NCI-H1105 (cell line): ENCODE measurements around the gene SLC26A3.

Experiments
- DNase-seq: peaks from one replicate; lab custom pipeline; 2025; lab: John Stamatoyannopoulos, UW

Gene SLC26A3

DNA sequence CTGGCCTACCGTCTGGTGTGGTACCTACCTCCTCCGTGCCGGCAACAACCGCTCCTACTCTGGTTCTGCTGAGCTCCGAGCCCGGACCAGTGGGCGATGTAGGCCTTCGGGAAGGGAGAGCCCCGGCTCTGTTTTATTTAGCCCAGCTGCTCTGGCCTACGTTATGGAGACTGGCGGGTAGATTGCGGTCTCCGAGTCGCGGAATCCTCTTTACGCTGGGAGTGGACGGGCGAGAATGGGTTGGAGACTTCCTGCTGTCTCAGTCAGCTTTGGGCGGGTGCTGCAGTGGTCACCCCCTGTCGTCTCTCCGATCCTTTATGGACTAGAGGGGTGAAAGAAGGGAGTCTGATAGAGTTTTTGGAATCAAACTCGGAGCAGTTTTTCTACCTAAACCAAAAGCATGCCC lies 58.7 kb downstream of the SLC26A3 start:
- DNase-seq, result no peak

DNA sequence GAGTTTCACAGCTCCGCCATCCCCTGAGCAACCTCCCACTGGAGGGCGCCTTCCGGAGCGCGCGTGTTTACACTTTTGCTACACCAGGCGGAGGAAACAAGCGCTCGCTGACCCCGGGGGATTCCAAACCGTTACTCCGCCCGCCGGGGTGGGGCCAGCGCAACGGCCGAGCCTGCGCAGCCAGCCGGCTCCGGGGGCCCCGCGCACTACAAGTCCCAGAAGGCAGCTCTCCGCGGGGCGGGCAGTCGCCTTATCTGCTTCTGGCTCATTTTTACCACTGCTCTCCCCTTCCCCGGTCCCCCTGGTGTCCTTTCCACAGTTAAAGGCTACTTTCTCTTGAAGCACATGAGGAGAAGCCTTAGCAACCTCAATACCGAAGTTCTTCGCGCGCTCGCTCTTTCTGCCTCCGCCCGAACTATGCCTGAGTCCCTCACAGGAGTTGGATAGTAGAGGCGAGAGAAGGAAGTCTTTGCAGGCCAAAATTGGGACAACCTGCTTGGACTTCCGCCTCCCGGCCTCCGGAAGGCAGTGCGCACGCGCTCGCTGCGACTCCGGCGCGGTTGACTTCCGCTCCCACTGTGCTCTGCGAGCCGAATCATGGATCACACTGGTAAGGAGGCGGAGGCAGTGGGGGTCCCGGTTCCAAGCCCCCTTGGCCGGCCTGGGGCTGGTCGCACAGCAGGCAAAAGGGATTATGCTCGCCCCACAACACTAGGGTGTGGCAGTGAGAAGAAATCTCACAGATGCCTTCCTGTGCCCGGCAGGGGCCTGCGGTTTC lies 59.3 kb downstream of the SLC26A3 start, which contains the start of gene CBLL1:
CBLL1 (plus strand) TSS at position 576 of the 778 bp plus-strand sequence; CDS start at position 598, 22 bp downstream.
- peak; percentile 95 for DNase-seq

DNA sequence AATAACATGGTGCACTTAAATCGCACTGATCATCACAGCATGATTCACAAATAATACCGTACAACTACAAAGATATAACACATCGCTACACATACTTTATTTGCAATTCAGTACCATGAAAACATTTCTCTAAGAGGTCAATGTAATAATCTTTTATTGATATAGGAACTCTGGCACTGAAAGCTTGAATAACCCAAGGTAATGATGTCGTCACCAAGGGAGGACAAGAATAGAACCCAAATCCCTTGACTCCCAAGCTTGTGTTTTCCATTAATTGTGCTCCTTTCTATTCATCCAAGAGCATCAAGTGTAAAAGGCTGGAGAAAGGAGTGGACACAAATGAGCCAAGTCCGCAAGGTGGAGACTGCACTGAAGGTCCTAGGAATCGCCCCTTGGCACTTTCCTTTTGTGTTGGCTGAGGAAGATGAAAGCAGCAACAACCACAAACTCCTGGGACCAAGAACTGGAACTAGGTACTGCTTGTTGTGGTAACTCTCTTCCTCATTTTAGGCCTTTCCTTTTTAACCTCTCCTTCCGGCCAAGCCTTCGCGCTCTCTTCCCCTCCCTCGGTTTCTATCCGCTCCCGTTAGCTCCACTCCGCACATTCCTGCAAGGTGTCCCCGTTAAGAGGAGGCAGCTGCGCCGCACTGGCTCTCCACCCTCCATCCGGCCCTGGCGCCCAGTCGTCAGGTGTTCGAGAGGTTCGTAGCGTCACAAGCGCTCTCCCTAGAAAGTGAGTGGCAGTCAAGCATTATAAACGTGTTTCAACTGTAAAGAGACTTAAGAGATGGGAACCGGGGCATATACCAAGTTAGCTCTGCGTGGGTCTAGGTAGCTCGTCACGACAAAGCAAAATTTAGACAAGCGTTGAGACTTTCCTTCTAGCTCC lies 60.1 kb downstream of the SLC26A3 start:
- peak; percentile 78 for DNase-seq

DNA sequence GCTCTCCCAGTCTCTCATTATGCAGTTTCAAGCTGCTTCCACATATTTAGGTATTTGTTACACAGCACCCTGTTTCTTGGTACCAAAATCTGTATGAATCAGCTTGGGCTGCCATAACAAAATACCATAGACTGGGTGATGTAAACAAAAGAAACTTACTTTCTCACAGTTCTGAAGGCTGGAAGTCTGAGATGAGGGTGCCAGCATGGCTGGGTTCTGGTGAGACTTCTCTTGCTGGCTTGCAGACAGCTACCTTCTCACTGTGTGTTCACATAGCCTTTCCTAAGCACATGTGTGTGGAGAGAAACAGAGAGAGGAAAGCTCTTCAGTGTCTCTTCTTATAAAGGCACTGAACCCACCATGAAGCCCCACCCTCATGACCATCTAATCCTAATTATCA lies 74.7 kb downstream of the SLC26A3 start:
- no peak for DNase-seq

DNA sequence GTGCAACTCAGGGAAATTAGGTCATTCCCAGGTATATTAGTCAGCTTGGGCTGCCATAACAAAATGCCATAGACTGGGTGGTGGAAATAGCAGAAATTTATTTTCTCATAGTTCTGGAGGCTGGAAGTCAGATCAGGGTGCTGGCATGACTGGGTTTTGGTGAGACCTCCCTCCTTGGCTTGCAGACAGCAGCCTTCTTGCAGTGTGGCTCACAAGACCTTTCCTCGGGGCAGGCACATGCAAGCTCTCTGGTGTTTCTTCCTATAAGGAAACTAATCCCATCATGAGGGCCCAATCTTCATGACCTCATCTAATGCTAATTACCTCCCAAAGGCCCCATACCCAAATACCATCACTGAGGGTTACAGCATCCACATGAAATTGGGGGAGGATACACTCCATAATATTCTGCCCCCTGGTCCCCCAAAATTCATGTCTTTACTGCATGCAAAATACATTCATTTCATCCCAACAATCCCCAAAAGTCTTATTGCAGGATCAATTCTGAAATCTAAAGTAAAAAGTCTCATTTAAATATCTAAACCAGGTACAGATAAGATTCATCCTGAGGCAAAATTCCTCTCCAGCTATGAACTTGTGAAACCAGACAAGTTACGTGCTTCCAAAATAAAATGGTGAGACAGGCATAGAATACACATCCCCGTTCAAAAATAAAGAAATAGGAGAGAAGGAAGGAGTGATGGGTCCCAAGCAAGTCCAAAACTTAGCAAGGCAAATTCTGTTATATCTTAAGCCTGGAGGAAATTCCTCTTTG lies 76.5 kb downstream of the SLC26A3 start:
- DNase-seq, result no peak

DNA sequence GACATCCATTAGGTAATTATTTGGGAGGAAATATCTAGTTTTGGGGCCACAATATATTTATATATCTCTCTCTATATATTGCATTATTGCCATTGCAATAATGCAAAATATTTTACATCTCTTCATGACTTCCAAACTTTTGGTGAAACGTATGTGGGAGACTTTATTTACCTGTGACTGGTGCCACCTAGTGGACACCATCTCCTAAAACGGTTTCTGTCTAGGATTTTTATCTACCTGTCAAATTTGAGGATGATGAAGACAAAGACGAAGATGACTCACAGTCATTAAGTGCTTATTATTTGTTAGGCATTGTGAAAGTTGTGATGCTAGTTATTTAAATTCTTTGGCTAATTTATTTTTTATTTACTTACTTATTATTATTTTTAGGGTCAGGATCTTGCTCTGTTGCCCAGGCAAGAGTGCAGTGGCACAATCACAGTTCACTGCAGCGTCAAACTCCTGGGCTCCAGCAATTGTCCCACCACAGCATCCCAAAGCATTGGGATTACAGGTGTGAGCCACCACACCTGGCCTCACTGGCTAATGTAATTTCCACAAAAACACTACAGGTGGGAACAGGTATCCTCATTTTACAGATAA lies 77.8 kb downstream of the SLC26A3 start:
- DNase-seq, result peak; percentile 57

DNA sequence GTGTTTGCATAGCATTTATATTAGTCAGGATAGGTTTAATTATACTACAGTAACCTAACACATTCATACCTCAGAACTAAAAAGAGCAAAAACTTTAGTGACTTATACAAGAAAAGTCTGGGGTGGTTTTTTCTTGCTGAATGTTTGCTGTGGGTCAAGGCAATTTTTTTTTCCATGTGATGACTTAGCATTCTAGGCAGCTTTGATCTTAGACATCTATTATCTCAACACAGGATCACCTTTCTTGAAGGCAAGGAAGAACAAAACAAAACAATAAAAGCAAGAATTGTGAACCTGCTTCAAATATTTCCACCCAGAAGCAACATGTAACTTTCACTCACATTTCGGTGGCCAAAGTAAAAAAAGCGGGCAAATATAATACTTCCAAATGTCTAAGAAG lies 79.8 kb downstream of the SLC26A3 start:
- DNase-seq, result no peak

DNA sequence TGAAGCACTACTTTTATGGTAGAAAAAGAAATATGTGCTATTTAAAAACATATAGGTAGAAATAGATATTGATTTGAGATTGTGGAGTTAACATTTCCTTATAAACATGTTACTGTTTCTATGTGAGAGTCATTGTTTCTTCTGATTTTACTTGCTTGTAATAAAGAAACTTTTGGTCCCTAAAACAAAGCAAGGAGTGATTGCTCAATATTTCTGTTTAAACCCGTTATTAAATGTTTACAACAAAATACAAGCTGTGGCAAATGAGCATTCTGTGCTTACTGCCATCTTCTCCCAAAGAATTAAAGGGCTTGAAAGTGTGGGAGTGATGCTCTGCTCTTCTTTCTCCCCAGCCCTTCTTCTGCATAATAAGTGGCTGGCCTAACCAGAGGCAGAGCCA lies 81.7 kb downstream of the SLC26A3 start:
- no peak for DNase-seq

DNA sequence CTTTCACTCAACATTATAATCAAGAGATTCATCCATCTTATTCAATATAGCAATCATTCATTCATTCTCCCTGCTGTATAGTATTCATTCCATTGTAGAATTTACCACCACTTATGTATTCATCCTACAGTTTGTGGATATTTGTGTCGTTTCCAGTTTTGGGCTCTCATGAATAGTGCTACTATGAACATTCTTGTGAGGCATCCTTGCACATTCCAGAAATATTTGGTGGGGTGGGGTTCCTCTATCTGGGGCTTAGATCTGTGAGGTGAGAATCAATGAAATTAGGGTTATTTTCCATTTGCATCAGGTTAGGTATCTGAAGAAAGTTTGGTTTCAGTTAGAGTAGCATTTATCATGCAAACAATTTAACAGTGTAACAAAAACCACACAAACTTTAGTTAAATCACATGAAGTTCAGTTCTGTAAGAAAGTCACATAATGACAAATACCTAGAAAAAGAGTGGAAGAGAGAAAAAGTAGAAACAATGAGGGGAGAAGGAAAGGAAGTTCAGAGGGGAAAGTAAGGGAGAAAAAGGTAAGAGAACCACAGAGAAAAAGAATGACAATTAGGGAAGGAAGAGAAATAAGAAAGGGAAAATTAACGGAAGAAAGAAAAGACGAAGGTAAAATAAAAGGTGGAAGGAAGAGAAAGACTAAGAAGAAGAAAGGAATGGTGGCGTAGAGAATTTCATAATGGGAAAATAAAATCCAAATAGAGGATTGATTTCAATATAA lies 84.4 kb downstream of the SLC26A3 start:
- DNase-seq, result no peak

DNA sequence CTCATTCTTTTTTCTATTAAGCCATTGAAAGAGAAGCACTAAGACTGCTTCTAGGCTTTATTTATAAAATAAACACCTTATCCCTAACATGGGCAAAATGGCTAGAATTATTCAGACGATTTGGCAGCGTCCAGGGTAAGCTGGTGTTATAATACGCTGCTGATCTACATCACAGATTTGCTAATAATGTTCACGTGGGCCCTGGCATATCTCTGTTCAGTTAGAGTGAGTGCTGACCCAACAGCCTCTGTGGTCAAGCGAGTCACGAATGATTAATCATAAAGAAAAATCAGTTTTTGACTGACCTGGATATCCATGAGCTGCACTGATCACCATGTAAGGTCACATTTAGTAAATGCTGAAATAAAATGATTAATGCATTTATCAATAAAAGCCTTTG lies 87.5 kb downstream of the SLC26A3 start:
- DNase-seq, result no peak
